Gastrocnemius medialis (tissue), 4 donors: Measurements from ENCODE around the gene METAP1.

Experiments used
- CTCF ChIP-seq, 5 experiments: fragments of 450-650 bp in 3 of 5; fragments of 200-600 bp in 2 of 5; sonication (generic) in 2 of 5; IDR thresholded peaks in 4 of 5; conservative IDR thresholded peaks in 1 of 5; 1 replicate in 4 of 5; 2 replicates in 1 of 5; pipeline ENCODE4 v1.5.1; 2016 to 2019; ENCODE audit warnings: antibody characterized with exemption in 5 of 5, mild to moderate bottlenecking in 3 of 5, moderate library complexity in 3 of 5
- POLR2A ChIP-seq, 2 donors: fragments of 450-650 bp; IDR thresholded peaks; one replicate each; pipeline ENCODE4 v1.6.1; 2017; ENCODE audit warnings: antibody characterized with exemption in 2 of 2, mild to moderate bottlenecking in 2 of 2, moderate library complexity in 2 of 2

GRCh38 chr4:99088023-99088449, 92.5 kb downstream of the METAP1 start:
- no peak for TF ChIP-seq CTCF (IDR thresholded peaks at IDR 0.05 in 4 of 5, conservative IDR thresholded peaks at IDR 0.05 in 1 of 5)
- TF ChIP-seq POLR2A (IDR thresholded peaks at IDR 0.05), result no peak
